ENCODE measurements around the gene SLC6A18.
A peak's percentile ranks its signal among the peaks of the same experiment; 100 is the strongest.

The SLC6A18 gene

GRCh38 chr5:1290956-1291355 lies 65.8 kb downstream of the SLC6A18 start:
- peak; percentile 9 for DNase-seq (ENCODE audit: low spot score)

GRCh38 chr5:1291611-1292080 lies 66.5 kb downstream of the SLC6A18 start:
- peak; percentile 38 for DNase-seq (ENCODE audit: low spot score)

GRCh38 chr5:1292139-1292538 lies 67.0 kb downstream of the SLC6A18 start:
- peak; percentile 14 for DNase-seq (ENCODE audit: low spot score)

- peak; percentile 18 for DNase-seq (ENCODE audit: low spot score)
These were observed 67.8 kb downstream of the SLC6A18 start for GRCh38 chr5:1292846-1293415.

GRCh38 chr5:1293416-1294205 lies 68.4 kb downstream of the SLC6A18 start:
- peak; percentile 52 for DNase-seq (ENCODE audit: low spot score)

GRCh38 chr5:1294206-1294834 lies 69.1 kb downstream of the SLC6A18 start:
- peak; percentile 37 for DNase-seq (ENCODE audit: low spot score)

- DNase-seq (ENCODE audit: low spot score): peak; percentile 61
These were observed 69.9 kb downstream of the SLC6A18 start, which contains the start of gene TERT for GRCh38 chr5:1294835-1295649. TERT (minus strand) TSS chr5:1295068; CDS start chr5:1294989, 79 bp downstream.

- DNase-seq (ENCODE audit: low spot score): no peak
These were observed 70.5 kb downstream of the SLC6A18 start for GRCh38 chr5:1295650-1296037.

Data from left forelimb (tissue), 1 donor.